Neural progenitor cell (in vitro differentiated cells): ENCODE measurements around the gene VAV1. TPM values are rescaled to one million over a fixed set of nuclear protein-coding genes. Genes with fewer than 3 reads are reported as not detected.

Experiments used
- DNase-seq: peaks from one replicate; pipeline ENCODE4 v3.0.0-alpha.2; 2016; ENCODE audit warnings: low spot score
- H2AFZ ChIP-seq: fragments of 200-600 bp; sonication (generic); replicated peaks from 2 replicates; pipeline ENCODE4 v1.6.1; 2016; ENCODE audit warnings: antibody characterized with exemption
- H3F3A ChIP-seq: fragments of 200-600 bp; sonication (generic); 2 replicates; pipeline ENCODE4 v1.6.1; 2016; ENCODE audit warnings: antibody characterized with exemption, low read depth
- H3K27ac ChIP-seq: fragments of 200-600 bp; sonication (generic); 2 replicates; pipeline ENCODE4 v1.5.1; 2016; ENCODE audit warnings: mild to moderate bottlenecking
- H3K27me3 ChIP-seq: fragments of 200-600 bp; sonication (generic); 2 replicates; pipeline ENCODE4 v1.6.1; 2016; ENCODE audit warnings: mild to moderate bottlenecking, moderate library complexity
- H3K36me3 ChIP-seq: fragments of 200-600 bp; sonication (generic); 2 replicates; pipeline ENCODE4 v1.5.1; 2016
- H3K4me1 ChIP-seq: fragments of 200-600 bp; sonication (generic); 2 replicates; pipeline ENCODE4 v1.6.1; 2016; ENCODE audit warnings: mixed run types
- H3K4me2 ChIP-seq: fragments of 200-600 bp; sonication (generic); 2 replicates; pipeline ENCODE4 v1.6.1; 2016
- H3K4me3 ChIP-seq: fragments of 200-600 bp; sonication (generic); 2 replicates; pipeline ENCODE4 v1.5.1; 2016
- H3K79me2 ChIP-seq: fragments of 200-600 bp; sonication (generic); 2 replicates; pipeline ENCODE4 v1.6.1; 2016; ENCODE audit warnings: low read depth
- H3K9ac ChIP-seq: fragments of 200-600 bp; sonication (generic); 2 replicates; pipeline ENCODE4 v1.6.1; 2016
- H3K9me3 ChIP-seq: fragments of 200-600 bp; sonication (generic); 2 replicates; pipeline ENCODE4 v1.5.1; 2016; ENCODE audit warnings: low read depth
- H4K20me1 ChIP-seq: fragments of 200-600 bp; sonication (generic); 2 replicates; pipeline ENCODE4 v1.6.1; 2016; ENCODE audit warnings: low read depth
- H3K27ac Mint-ChIP-seq: 3 replicates; pipeline ENCODE4 v1.8.0; 2021; ENCODE audit warnings: mixed read lengths
- H3K27me3 Mint-ChIP-seq: 2 replicates; pipeline ENCODE4 v1.8.0; 2022; ENCODE audit warnings: low read depth, mild to moderate bottlenecking, inconsistent platforms, moderate library complexity, mixed read lengths; ENCODE audit not compliant: insufficient read depth
- H3K36me3 Mint-ChIP-seq: 3 replicates; pipeline ENCODE4 v1.8.0; 2021; ENCODE audit warnings: mixed read lengths
- H3K4me1 Mint-ChIP-seq: 3 replicates; pipeline ENCODE4 v1.8.0; 2021; ENCODE audit warnings: mixed read lengths
- H3K4me3 Mint-ChIP-seq: 3 replicates; pipeline ENCODE4 v1.8.0; 2021; ENCODE audit warnings: mild to moderate bottlenecking, moderate library complexity, mixed read lengths
- H3K9me3 Mint-ChIP-seq: 3 replicates; pipeline ENCODE4 v1.8.0; 2020; ENCODE audit warnings: mixed read lengths
- CTCF ChIP-seq: fragments of 200-600 bp; sonication (generic); IDR thresholded peaks from 2 replicates; pipeline ENCODE4 v1.5.1; 2017; ENCODE audit warnings: antibody characterized with exemption, mild to moderate bottlenecking
- EZH2 ChIP-seq: fragments of 200-600 bp; sonication (generic); IDR thresholded peaks from 2 replicates; pipeline ENCODE4 v1.6.1; 2017; ENCODE audit warnings: antibody characterized with exemption, mild to moderate bottlenecking, moderate library complexity
- EZH2phosphoT487 ChIP-seq: fragments of 200-600 bp; sonication (generic); IDR thresholded peaks from 2 replicates; pipeline ENCODE4 v1.6.1; 2017; ENCODE audit warnings: antibody characterized with exemption
- total RNA-seq: library from RNA; depleted of rRNA; stranded (reverse); fragments of >200 nt; gene quantifications from 2 replicates; pipeline ENCODE4 v1.2.3, GENCODE V29; 2015; ENCODE audit warnings: low replicate concordance

VAV1 gene
- total RNA-seq, 1 donor from 2014 or later: not detected

DNA sequence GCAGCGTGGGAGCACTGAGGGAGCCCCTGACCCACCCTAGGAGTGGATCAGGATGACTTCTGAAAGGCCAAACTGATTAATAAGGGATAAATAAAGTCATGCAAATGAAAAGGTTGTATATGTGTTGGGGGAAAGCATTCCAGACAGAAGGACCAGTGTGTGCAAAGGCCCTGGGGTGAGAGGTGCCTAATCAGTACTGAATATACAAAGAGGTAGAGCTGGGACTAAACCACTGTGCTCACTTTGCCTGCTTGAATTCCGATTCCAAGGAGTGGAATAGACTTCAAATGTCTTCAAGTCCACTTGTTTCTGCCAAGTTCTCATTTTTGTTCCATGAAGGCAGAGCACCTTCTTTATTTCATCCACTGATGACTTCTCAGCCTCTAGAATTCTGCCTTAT lies 82.2 kb downstream of the VAV1 start:
- no peaks in the 10 kb centered on the region for H3F3A ChIP-seq
- no peak overlapping the region for H3K27ac Mint-ChIP-seq
- no peak overlapping the region for H3K9ac ChIP-seq
- no peaks in the 10 kb centered on the region for H4K20me1 ChIP-seq
- no peak overlapping the region for H3K4me2 ChIP-seq
- no peaks in the 10 kb centered on the region for H3K9me3 ChIP-seq
- peaks cover 3% of the 10 kb centered on the region for H3K9me3 Mint-ChIP-seq
- no peak for TF ChIP-seq CTCF
- no peak for TF ChIP-seq EZH2
- TF ChIP-seq EZH2phosphoT487: no peak
- no peaks in the 10 kb centered on the region for H3K4me1 ChIP-seq
- no peaks in the 10 kb centered on the region for H3K27me3 Mint-ChIP-seq
- no peaks in the 10 kb centered on the region for H3K79me2 ChIP-seq
- H3K27me3 ChIP-seq: no peaks in the 10 kb centered on the region
- H3K4me3 ChIP-seq: no peak overlapping the region
- no peak overlapping the region for H3K27ac ChIP-seq
- no peak for DNase-seq
- no peaks in the 10 kb centered on the region for H3K36me3 ChIP-seq
- no peak overlapping the region for H2AFZ ChIP-seq
- no peaks in the 10 kb centered on the region for H3K4me1 Mint-ChIP-seq
- H3K36me3 Mint-ChIP-seq: no peaks in the 10 kb centered on the region
- H3K4me3 Mint-ChIP-seq: no peak overlapping the region

DNA sequence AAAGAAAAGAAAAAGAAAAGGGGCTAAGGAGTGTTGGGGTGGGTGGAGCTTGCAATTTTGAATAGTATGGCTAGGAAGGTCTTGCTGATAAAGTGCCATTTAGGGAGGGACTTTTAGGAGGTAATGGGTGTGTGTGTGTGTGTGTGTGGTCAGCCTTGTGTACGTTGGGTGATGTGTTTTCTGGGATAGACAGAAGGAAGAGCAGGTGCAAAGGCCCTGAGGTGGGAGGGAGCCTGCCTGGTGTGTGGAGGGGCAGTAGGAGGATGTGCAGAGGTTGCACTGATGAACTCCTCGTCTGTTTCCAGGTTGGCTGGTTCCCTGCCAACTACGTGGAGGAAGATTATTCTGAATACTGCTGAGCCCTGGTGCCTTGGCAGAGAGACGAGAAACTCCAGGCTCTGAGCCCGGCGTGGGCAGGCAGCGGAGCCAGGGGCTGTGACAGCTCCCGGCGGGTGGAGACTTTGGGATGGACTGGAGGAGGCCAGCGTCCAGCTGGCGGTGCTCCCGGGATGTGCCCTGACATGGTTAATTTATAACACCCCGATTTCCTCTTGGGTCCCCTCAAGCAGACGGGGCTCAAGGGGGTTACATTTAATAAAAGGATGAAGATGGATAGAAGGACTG lies 84.4 kb downstream of the VAV1 start:
- Mint-ChIP-seq H3K4me1 (no peaks in the 10 kb centered on the region), H3K27ac (no peak overlapping the region), H3K27me3 (no peaks in the 10 kb centered on the region), H3K4me3 (no peak overlapping the region), H3K9me3 (peaks cover 3% of the 10 kb centered on the region), H3K36me3 (no peaks in the 10 kb centered on the region)
- Histone ChIP-seq H2AFZ (no peak overlapping the region), H3K4me3 (no peak overlapping the region), H3K4me2 (no peak overlapping the region), H3K36me3 (no peaks in the 10 kb centered on the region), H3K9me3 (no peaks in the 10 kb centered on the region), H3K4me1 (no peaks in the 10 kb centered on the region), H3K27ac (no peak overlapping the region), H4K20me1 (no peaks in the 10 kb centered on the region), H3F3A (no peaks in the 10 kb centered on the region), H3K27me3 (no peaks in the 10 kb centered on the region), H3K79me2 (no peaks in the 10 kb centered on the region), H3K9ac (no peak overlapping the region)
- DNase-seq: no peak
- TF ChIP-seq EZH2phosphoT487 (no peak), EZH2 (no peak), CTCF (no peak)

- peak overlapping the region; percentile 0 for H3K4me3 Mint-ChIP-seq
- Histone ChIP-seq H3K9me3 (no peaks in the 10 kb centered on the region), H4K20me1 (no peaks in the 10 kb centered on the region), H3K4me3 (no peak overlapping the region), H3F3A (no peaks in the 10 kb centered on the region), H3K36me3 (no peaks in the 10 kb centered on the region), H3K79me2 (no peaks in the 10 kb centered on the region), H3K27ac (no peak overlapping the region), H2AFZ (no peak overlapping the region), H3K4me2 (no peak overlapping the region), H3K4me1 (no peaks in the 10 kb centered on the region), H3K27me3 (no peaks in the 10 kb centered on the region), H3K9ac (no peak overlapping the region)
- peaks cover 3% of the 10 kb centered on the region for H3K9me3 Mint-ChIP-seq
- DNase-seq: no peak
- TF ChIP-seq EZH2 (no peak), CTCF (no peak), EZH2phosphoT487 (no peak)
- H3K27ac Mint-ChIP-seq: no peak overlapping the region
- peaks cover 10% of the 10 kb centered on the region for H3K27me3 Mint-ChIP-seq
- no peaks in the 10 kb centered on the region for H3K36me3 Mint-ChIP-seq
- H3K4me1 Mint-ChIP-seq: peaks cover 8% of the 10 kb centered on the region
Measured at GRCh38 chr19:6861683-6862286, 89.3 kb downstream of the VAV1 start.
